Calu3 (cell line): ENCODE results near the gene WFDC5. TPM values are rescaled to one million over a fixed set of nuclear protein-coding genes. Genes with fewer than 3 reads are reported as not detected.

Experiments used
- BruUV-seq: library from RNA; stranded (reverse); fragments of 400-500 nt; replicated peaks from 2 replicates; lab custom pipeline; 2021; lab: Mats Ljungman, UMichigan
- CTCF ChIA-PET: fragments of 300-600 bp; sonication (Branson Sonifier 250); formaldehyde crosslinking; loops from one replicate; lab custom pipeline; 2022; ENCODE audit warnings: antibody characterized with exemption; lab: Charles Lee
- DNase-seq: peaks from one replicate; pipeline ENCODE4 v3.0.0; 2022
- H3K27ac Mint-ChIP-seq: one replicate; pipeline ENCODE4 v1.8.0; 2022; ENCODE audit warnings: mixed read lengths; ENCODE audit not compliant: unreplicated experiment
- H3K27me3 Mint-ChIP-seq: one replicate; pipeline ENCODE4 v1.8.0; 2022; ENCODE audit warnings: mixed read lengths; ENCODE audit not compliant: unreplicated experiment
- H3K36me3 Mint-ChIP-seq: one replicate; pipeline ENCODE4 v1.8.0; 2022; ENCODE audit warnings: mild to moderate bottlenecking, moderate library complexity, mixed read lengths; ENCODE audit not compliant: insufficient read depth, unreplicated experiment
- H3K4me1 Mint-ChIP-seq: one replicate; pipeline ENCODE4 v1.8.0; 2022; ENCODE audit warnings: mild to moderate bottlenecking, low read depth, mixed read lengths; ENCODE audit not compliant: unreplicated experiment
- H3K4me3 Mint-ChIP-seq: one replicate; pipeline ENCODE4 v1.8.0; 2022; ENCODE audit warnings: mild to moderate bottlenecking, low read depth, moderate library complexity, mixed read lengths; ENCODE audit not compliant: unreplicated experiment
- H3K9me3 Mint-ChIP-seq: one replicate; pipeline ENCODE4 v1.8.0; 2022; ENCODE audit warnings: low read depth, mixed read lengths; ENCODE audit not compliant: unreplicated experiment
- intact Hi-C: fragments of 100-400 bp; cut with micrococcal nuclease; formaldehyde crosslinking; loops from one replicate; pipeline ENCODE4 v1.10.0; 2022; ENCODE audit not compliant: unreplicated experiment
- total RNA-seq: library from RNA; stranded (reverse); gene quantifications from 2 replicates; pipeline ENCODE4 v1.2.3, GENCODE V29; 2022
- TF ChIP-seq, protein P1 (sequence below): fragments of 200-600 bp; IDR thresholded peaks from one replicate; pipeline ENCODE4 v1.8.0; 2022; ENCODE audit warnings: antibody characterized with exemption; ENCODE audit not compliant: unreplicated experiment

The WFDC5 gene
- total RNA-seq, 1 experiment from 2014 or later = not detected

DNA sequence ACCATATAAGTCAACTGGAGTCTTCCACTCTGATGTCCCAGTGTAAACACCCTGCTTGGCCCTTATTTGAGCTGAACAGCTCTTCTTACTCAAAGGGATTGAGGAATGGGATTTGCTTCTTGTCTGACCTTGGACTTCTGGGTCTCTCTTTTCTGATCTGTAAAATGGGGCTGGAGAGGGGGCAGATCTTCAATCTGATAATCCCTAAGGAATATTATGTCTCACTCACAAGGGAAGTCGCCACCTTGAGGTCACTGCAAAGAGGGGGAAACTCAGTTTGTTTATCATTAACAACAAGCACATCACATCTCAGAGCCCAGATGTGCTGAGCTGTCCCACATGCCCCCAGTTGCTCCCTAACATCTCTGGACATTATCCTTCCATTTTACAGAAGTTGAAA lies 29.1 kb downstream of the WFDC5 start:
- CTCF ChIA-PET = no interaction called here

DNA sequence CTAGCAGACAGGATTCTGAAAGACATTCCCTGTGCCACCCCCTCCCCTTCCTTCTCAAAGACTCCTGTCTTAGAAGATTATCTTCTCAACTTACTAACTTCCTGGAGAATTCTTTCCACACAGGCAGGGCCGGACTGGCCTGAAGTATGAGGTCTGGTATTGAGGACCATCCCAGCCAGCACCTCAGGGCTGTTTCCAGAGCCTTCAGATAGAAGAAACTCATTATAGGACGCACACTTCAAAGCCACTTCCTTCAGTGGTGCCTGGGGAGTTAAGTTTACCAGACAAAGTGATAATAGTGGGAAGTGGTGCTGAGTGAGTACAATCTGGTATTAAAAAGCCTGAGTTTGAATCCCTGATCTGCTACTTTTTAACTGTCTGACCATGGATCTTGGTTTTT lies 29.7 kb downstream of the WFDC5 start:
- Mint-ChIP-seq H3K4me1 (no peaks in the 10 kb centered on the region), H3K9me3 (peaks cover 4% of the 10 kb centered on the region), H3K27me3 (no peaks in the 10 kb centered on the region), H3K27ac (no peak overlapping the region), H3K36me3 (peaks cover 6% of the 10 kb centered on the region), H3K4me3 (no peak overlapping the region)
- CTCF ChIA-PET = no interaction called here
- intact Hi-C loops = no loop called here
- DNase-seq = no peak
- no TSS peak for BruUV-seq
- TF ChIP-seq, protein P1, sequence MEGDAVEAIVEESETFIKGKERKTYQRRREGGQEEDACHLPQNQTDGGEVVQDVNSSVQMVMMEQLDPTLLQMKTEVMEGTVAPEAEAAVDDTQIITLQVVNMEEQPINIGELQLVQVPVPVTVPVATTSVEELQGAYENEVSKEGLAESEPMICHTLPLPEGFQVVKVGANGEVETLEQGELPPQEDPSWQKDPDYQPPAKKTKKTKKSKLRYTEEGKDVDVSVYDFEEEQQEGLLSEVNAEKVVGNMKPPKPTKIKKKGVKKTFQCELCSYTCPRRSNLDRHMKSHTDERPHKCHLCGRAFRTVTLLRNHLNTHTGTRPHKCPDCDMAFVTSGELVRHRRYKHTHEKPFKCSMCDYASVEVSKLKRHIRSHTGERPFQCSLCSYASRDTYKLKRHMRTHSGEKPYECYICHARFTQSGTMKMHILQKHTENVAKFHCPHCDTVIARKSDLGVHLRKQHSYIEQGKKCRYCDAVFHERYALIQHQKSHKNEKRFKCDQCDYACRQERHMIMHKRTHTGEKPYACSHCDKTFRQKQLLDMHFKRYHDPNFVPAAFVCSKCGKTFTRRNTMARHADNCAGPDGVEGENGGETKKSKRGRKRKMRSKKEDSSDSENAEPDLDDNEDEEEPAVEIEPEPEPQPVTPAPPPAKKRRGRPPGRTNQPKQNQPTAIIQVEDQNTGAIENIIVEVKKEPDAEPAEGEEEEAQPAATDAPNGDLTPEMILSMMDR = no peak

More for the DNA sequence above, 29.1 kb downstream of the WFDC5 start:
- no peaks in the 10 kb centered on the region for H3K4me1 Mint-ChIP-seq
- TF ChIP-seq, protein P1 = no peak
- no peaks in the 10 kb centered on the region for H3K27me3 Mint-ChIP-seq
- BruUV-seq = no TSS peak
- no peak overlapping the region for H3K27ac Mint-ChIP-seq
- H3K9me3 Mint-ChIP-seq = peaks cover 4% of the 10 kb centered on the region
- no peak overlapping the region for H3K4me3 Mint-ChIP-seq
- intact Hi-C loops = no loop called here
- H3K36me3 Mint-ChIP-seq = peaks cover 6% of the 10 kb centered on the region
- no peak for DNase-seq

DNA sequence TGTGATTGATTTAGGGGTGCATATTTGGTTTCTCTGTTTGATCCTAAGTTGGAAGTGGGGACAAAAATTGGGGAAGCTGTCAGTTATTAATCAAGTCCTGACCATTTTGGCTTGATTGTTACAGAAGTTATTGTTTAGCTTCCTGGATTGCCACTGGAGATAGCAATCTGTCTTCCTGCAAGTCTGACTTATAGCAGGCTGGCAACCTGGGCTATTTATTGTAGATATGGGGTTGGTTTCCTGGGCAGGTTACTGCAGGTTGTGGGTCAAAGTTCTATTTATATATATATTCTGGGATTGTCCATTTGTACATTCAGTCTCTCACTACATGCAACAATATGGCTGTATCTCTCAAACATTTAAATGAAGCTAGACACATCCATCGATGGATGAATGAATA lies 31.8 kb downstream of the WFDC5 start:
- Mint-ChIP-seq H3K4me1 (no peaks in the 10 kb centered on the region), H3K27ac (no peak overlapping the region), H3K4me3 (no peak overlapping the region), H3K36me3 (peaks cover 6% of the 10 kb centered on the region), H3K27me3 (no peaks in the 10 kb centered on the region), H3K9me3 (peaks cover 4% of the 10 kb centered on the region)
- TF ChIP-seq, protein P1 = no peak
- BruUV-seq = no TSS peak
- no peak for DNase-seq
- intact Hi-C loops = loop anchor here (5.0 kb wide), 1 partner anchor 41 kb away; no protein-coding TSS in a partner anchor
- CTCF ChIA-PET = interaction anchor here (1.1 to 2.2 kb wide), 2 partner anchors 12 to 39 kb away, joined by 3 to 7 read pairs; no protein-coding TSS in a partner anchor

DNA sequence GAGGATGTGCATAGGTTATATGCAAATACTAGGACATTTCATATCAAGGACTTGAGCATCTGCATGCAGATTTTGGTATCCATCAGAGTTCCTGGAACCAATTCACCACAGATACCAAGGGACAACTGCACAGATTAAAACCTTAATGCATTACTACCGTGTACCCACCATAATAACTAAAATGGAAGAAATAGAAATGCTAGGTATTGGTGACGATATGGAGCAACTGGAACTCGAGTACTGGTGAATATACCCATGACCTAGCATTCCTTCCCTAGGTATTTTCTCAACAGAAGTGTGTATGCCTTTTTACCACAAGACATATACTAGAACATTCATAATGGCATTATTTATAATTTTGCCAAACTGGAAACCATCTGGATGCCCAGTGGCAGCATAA lies 32.5 kb downstream of the WFDC5 start:
- Mint-ChIP-seq H3K9me3 (peaks cover 4% of the 10 kb centered on the region), H3K36me3 (peaks cover 6% of the 10 kb centered on the region), H3K4me1 (no peaks in the 10 kb centered on the region), H3K27ac (no peak overlapping the region), H3K4me3 (no peak overlapping the region), H3K27me3 (no peaks in the 10 kb centered on the region)
- no peak for DNase-seq
- no TSS peak for BruUV-seq
- intact Hi-C loops = loop anchor here (5.0 kb wide), 1 partner anchor 40 kb away; no protein-coding TSS in a partner anchor
- CTCF ChIA-PET = interaction anchor here (1.1 to 2.2 kb wide), 2 partner anchors 11 to 38 kb away, joined by 3 to 7 read pairs; no protein-coding TSS in a partner anchor
- TF ChIP-seq, protein P1 = no peak
